ENCODE results near the gene DUS2. TPM values are rescaled to one million over a fixed set of nuclear protein-coding genes. Genes with fewer than 3 reads are reported as not detected.

Gene DUS2
- total RNA-seq, 2 donors from 2014 or later: 21.2 to 35.5 TPM

- ATAC-seq: no peak
- H3K9me3 Mint-ChIP-seq: no peaks in the 10 kb centered on the region
- H3K36me3 Mint-ChIP-seq: peaks cover 24 to 32% of the 10 kb centered on the region in 2 donors
- DNase-seq (ENCODE audit: low spot score in 2 of 2): peak in 1 of 2 donors; percentile 34
- peak overlapping the region in 1 of 2 donors; percentile 38 for H3K27ac Mint-ChIP-seq
Observed at GRCh38 chr16:68065716-68066305, 42.7 kb downstream of the DUS2 start.

GRCh38 chr16:68066763-68067162, 43.7 kb downstream of the DUS2 start:
- Mint-ChIP-seq H3K27ac (peak overlapping the region in 1 of 2 donors; percentile 38), H3K36me3 (peaks cover 30 to 32% of the 10 kb centered on the region in 2 donors), H3K9me3 (no peaks in the 10 kb centered on the region)
- ATAC-seq (no peak), DNase-seq (ENCODE audit: low spot score in 2 of 2) (no peak)

- H3K36me3 Mint-ChIP-seq: peaks cover 31 to 42% of the 10 kb centered on the region in 2 donors
- H3K9me3 Mint-ChIP-seq: no peaks in the 10 kb centered on the region
- H3K27ac Mint-ChIP-seq: peak overlapping the region in 1 of 2 donors; percentile 55
- DNase-seq (ENCODE audit: low spot score in 2 of 2) (peak in 1 of 2 donors; percentile 30), ATAC-seq (no peak)
Observed at GRCh38 chr16:68068926-68069325, 45.8 kb downstream of the DUS2 start.

GRCh38 chr16:68069511-68070248, 46.6 kb downstream of the DUS2 start:
- peak; percentile 47 to 69 for ATAC-seq
- H3K9me3 Mint-ChIP-seq: no peaks in the 10 kb centered on the region
- peak overlapping the region; percentile 65 to 74 for H3K27ac Mint-ChIP-seq
- peaks cover 39 to 49% of the 10 kb centered on the region in 2 donors for H3K36me3 Mint-ChIP-seq
- DNase-seq (ENCODE audit: low spot score in 2 of 2): peak in 1 of 2 donors; percentile 60

GRCh38 chr16:68070249-68070730, 47.2 kb downstream of the DUS2 start:
- peak overlapping the region; percentile 70 to 74 for H3K27ac Mint-ChIP-seq
- H3K9me3 Mint-ChIP-seq: no peaks in the 10 kb centered on the region
- ATAC-seq (peak in 1 of 2 donors; percentile 3), DNase-seq (ENCODE audit: low spot score in 2 of 2) (no peak)
- H3K36me3 Mint-ChIP-seq: peaks cover 45 to 55% of the 10 kb centered on the region in 2 donors

- Mint-ChIP-seq H3K36me3 (peaks cover 51 to 61% of the 10 kb centered on the region in 2 donors), H3K27ac (peak overlapping the region; percentile 70 to 74), H3K9me3 (no peaks in the 10 kb centered on the region)
- peak; percentile 38 to 77 for ATAC-seq
- peak in 1 of 2 donors; percentile 43 for DNase-seq (ENCODE audit: low spot score in 2 of 2)
Observed at GRCh38 chr16:68070806-68071517, 47.9 kb downstream of the DUS2 start.

- DNase-seq (ENCODE audit: low spot score in 2 of 2) (no peak), ATAC-seq (peak in 1 of 2 donors; percentile 6)
- Mint-ChIP-seq H3K27ac (peak overlapping the region in 1 of 2 donors; percentile 74), H3K9me3 (no peaks in the 10 kb centered on the region), H3K36me3 (peaks cover 55 to 61% of the 10 kb centered on the region in 2 donors)
Observed at GRCh38 chr16:68071518-68071901, 48.4 kb downstream of the DUS2 start.

- H3K27ac Mint-ChIP-seq: no peak overlapping the region
Observed at GRCh38 chr16:68072038-68072695, 49.1 kb downstream of the DUS2 start.

GRCh38 chr16:68073902-68074760, 51.0 kb downstream of the DUS2 start:
- H3K9me3 Mint-ChIP-seq: no peaks in the 10 kb centered on the region
- no peak for DNase-seq (ENCODE audit: low spot score in 2 of 2)
- H3K27ac Mint-ChIP-seq: peak overlapping the region; percentile 36 to 64
- no peak for ATAC-seq
- H3K36me3 Mint-ChIP-seq: peaks cover 51 to 58% of the 10 kb centered on the region in 2 donors

More at GRCh38 chr16:68072038-68072695, 49.1 kb downstream of the DUS2 start:
- ATAC-seq (no peak), DNase-seq (ENCODE audit: low spot score in 2 of 2) (no peak)
- peaks cover 57 to 63% of the 10 kb centered on the region in 2 donors for H3K36me3 Mint-ChIP-seq
- no peaks in the 10 kb centered on the region for H3K9me3 Mint-ChIP-seq

GRCh38 chr16:68074850-68075555, 51.9 kb downstream of the DUS2 start:
- ATAC-seq (peak; percentile 20 to 71), DNase-seq (ENCODE audit: low spot score in 2 of 2) (peak in 1 of 2 donors; percentile 80)
- Mint-ChIP-seq H3K36me3 (peaks cover 47 to 58% of the 10 kb centered on the region in 2 donors), H3K9me3 (no peaks in the 10 kb centered on the region), H3K27ac (peak overlapping the region; percentile 26 to 64)

GRCh38 chr16:68075980-68076379, 52.9 kb downstream of the DUS2 start:
- H3K36me3 Mint-ChIP-seq: peaks cover 37 to 51% of the 10 kb centered on the region in 2 donors

GRCh38 chr16:68076560-68076959, 53.5 kb downstream of the DUS2 start:
- DNase-seq (ENCODE audit: low spot score in 2 of 2): no peak
- no peak for ATAC-seq
- Mint-ChIP-seq H3K27ac (peak overlapping the region in 1 of 2 donors; percentile 64), H3K9me3 (no peaks in the 10 kb centered on the region), H3K36me3 (peaks cover 31 to 45% of the 10 kb centered on the region in 2 donors)

More at GRCh38 chr16:68075980-68076379, 52.9 kb downstream of the DUS2 start:
- ATAC-seq: no peak
- no peaks in the 10 kb centered on the region for H3K9me3 Mint-ChIP-seq
- DNase-seq (ENCODE audit: low spot score in 2 of 2): no peak
- peak overlapping the region in 1 of 2 donors; percentile 64 for H3K27ac Mint-ChIP-seq

GRCh38 chr16:68077866-68078700, 55.0 kb downstream of the DUS2 start:
- DNase-seq (ENCODE audit: low spot score in 2 of 2): no peak
- no peak for ATAC-seq
- H3K27ac Mint-ChIP-seq: peak overlapping the region; percentile 73 to 81
- no peaks in the 10 kb centered on the region for H3K9me3 Mint-ChIP-seq
- peaks cover 31 to 35% of the 10 kb centered on the region in 2 donors for H3K36me3 Mint-ChIP-seq

GRCh38 chr16:68078701-68079375, 55.8 kb downstream of the DUS2 start:
- peak overlapping the region; percentile 81 to 97 for H3K27ac Mint-ChIP-seq
- no peak for DNase-seq (ENCODE audit: low spot score in 2 of 2)
- peaks cover 28 to 33% of the 10 kb centered on the region in 2 donors for H3K36me3 Mint-ChIP-seq
- no peak for ATAC-seq
- H3K9me3 Mint-ChIP-seq: no peaks in the 10 kb centered on the region

All from activated naive CD4-positive, alpha-beta T cell treated with anti-CD3 and anti-CD28 coated beads, Interleukin-2, amount 50 U/mL, for 72 hours (primary cell).